Calu3 (cell line): Measurements from ENCODE around the gene JAKMIP3. TPM values are rescaled to one million over a fixed set of nuclear protein-coding genes. Genes with fewer than 3 reads are reported as not detected.

Source experiments
- BruUV-seq: library from RNA; stranded (reverse); fragments of 400-500 nt; replicated peaks from 2 replicates; lab custom pipeline; 2021; lab: Mats Ljungman, UMichigan
- CTCF ChIA-PET: fragments of 300-600 bp; sonication (Branson Sonifier 250); formaldehyde crosslinking; loops from one replicate; lab custom pipeline; 2022; ENCODE audit warnings: antibody characterized with exemption; lab: Charles Lee
- DNase-seq: peaks from one replicate; pipeline ENCODE4 v3.0.0; 2022
- H3K27ac Mint-ChIP-seq: one replicate; pipeline ENCODE4 v1.8.0; 2022; ENCODE audit warnings: mixed read lengths; ENCODE audit not compliant: unreplicated experiment
- H3K27me3 Mint-ChIP-seq: one replicate; pipeline ENCODE4 v1.8.0; 2022; ENCODE audit warnings: mixed read lengths; ENCODE audit not compliant: unreplicated experiment
- H3K36me3 Mint-ChIP-seq: one replicate; pipeline ENCODE4 v1.8.0; 2022; ENCODE audit warnings: mild to moderate bottlenecking, moderate library complexity, mixed read lengths; ENCODE audit not compliant: insufficient read depth, unreplicated experiment
- H3K4me1 Mint-ChIP-seq: one replicate; pipeline ENCODE4 v1.8.0; 2022; ENCODE audit warnings: mild to moderate bottlenecking, low read depth, mixed read lengths; ENCODE audit not compliant: unreplicated experiment
- H3K4me3 Mint-ChIP-seq: one replicate; pipeline ENCODE4 v1.8.0; 2022; ENCODE audit warnings: mild to moderate bottlenecking, low read depth, moderate library complexity, mixed read lengths; ENCODE audit not compliant: unreplicated experiment
- H3K9me3 Mint-ChIP-seq: one replicate; pipeline ENCODE4 v1.8.0; 2022; ENCODE audit warnings: low read depth, mixed read lengths; ENCODE audit not compliant: unreplicated experiment
- CTCF ChIP-seq: fragments of 200-600 bp; IDR thresholded peaks from one replicate; pipeline ENCODE4 v1.8.0; 2022; ENCODE audit warnings: antibody characterized with exemption; ENCODE audit not compliant: unreplicated experiment
- intact Hi-C: fragments of 100-400 bp; cut with micrococcal nuclease; formaldehyde crosslinking; loops from one replicate; pipeline ENCODE4 v1.10.0; 2022; ENCODE audit not compliant: unreplicated experiment
- total RNA-seq: library from RNA; stranded (reverse); gene quantifications from 2 replicates; pipeline ENCODE4 v1.2.3, GENCODE V29; 2022

Gene JAKMIP3
- total RNA-seq, 1 experiment from 2014 or later: 0.05 TPM

- CTCF ChIA-PET: interaction anchor here (1.5 kb wide), 1 partner anchor 12 kb away, joined by 5 read pairs; no protein-coding TSS in a partner anchor
- TF ChIP-seq CTCF: no peak
- no peak for DNase-seq
- peaks cover 60% of the 10 kb centered on the region for H3K27me3 Mint-ChIP-seq
- no peaks in the 10 kb centered on the region for H3K9me3 Mint-ChIP-seq
- H3K4me3 Mint-ChIP-seq: no peak overlapping the region
- intact Hi-C loops: no loop called here
- no peak overlapping the region for H3K27ac Mint-ChIP-seq
- BruUV-seq: no TSS peak
- no peaks in the 10 kb centered on the region for H3K4me1 Mint-ChIP-seq
- no peaks in the 10 kb centered on the region for H3K36me3 Mint-ChIP-seq
These were observed 6.7 kb upstream of the JAKMIP3 start for GRCh38 chr10:132058793-132059759.

- no peak overlapping the region for H3K4me3 Mint-ChIP-seq
- no peak overlapping the region for H3K27ac Mint-ChIP-seq
- H3K9me3 Mint-ChIP-seq: no peaks in the 10 kb centered on the region
- H3K4me1 Mint-ChIP-seq: no peaks in the 10 kb centered on the region
- no peak for DNase-seq
- no peaks in the 10 kb centered on the region for H3K36me3 Mint-ChIP-seq
- BruUV-seq: no TSS peak
- intact Hi-C loops: no loop called here
- TF ChIP-seq CTCF: no peak
- H3K27me3 Mint-ChIP-seq: peaks cover 60% of the 10 kb centered on the region
- CTCF ChIA-PET: interaction anchor here (1.5 kb wide), 1 partner anchor 13 kb away, joined by 5 read pairs; no protein-coding TSS in a partner anchor
These were observed 5.8 kb upstream of the JAKMIP3 start for GRCh38 chr10:132059760-132060508.

- H3K4me1 Mint-ChIP-seq: no peaks in the 10 kb centered on the region
- H3K27me3 Mint-ChIP-seq: peaks cover 60% of the 10 kb centered on the region
- DNase-seq: no peak
- no peaks in the 10 kb centered on the region for H3K9me3 Mint-ChIP-seq
- intact Hi-C loops: no loop called here
- no TSS peak for BruUV-seq
- H3K27ac Mint-ChIP-seq: no peak overlapping the region
- H3K4me3 Mint-ChIP-seq: no peak overlapping the region
- CTCF ChIA-PET: no interaction called here
- TF ChIP-seq CTCF: no peak
- H3K36me3 Mint-ChIP-seq: peaks cover 5% of the 10 kb centered on the region
These were observed 4.7 kb upstream of the JAKMIP3 start for GRCh38 chr10:132061030-132061429.

GRCh38 chr10:132061465-132061864 is 4.3 kb upstream of the JAKMIP3 start:
- no peaks in the 10 kb centered on the region for H3K9me3 Mint-ChIP-seq
- TF ChIP-seq CTCF: no peak
- H3K4me3 Mint-ChIP-seq: no peak overlapping the region
- peaks cover 5% of the 10 kb centered on the region for H3K36me3 Mint-ChIP-seq
- peaks cover 60% of the 10 kb centered on the region for H3K27me3 Mint-ChIP-seq
- no peak overlapping the region for H3K27ac Mint-ChIP-seq
- H3K4me1 Mint-ChIP-seq: no peaks in the 10 kb centered on the region
- DNase-seq: no peak
- BruUV-seq: no TSS peak
- CTCF ChIA-PET: no interaction called here
- intact Hi-C loops: no loop called here
